DOHH2 (cell line): ENCODE results near the gene SV2B.

Experiments
- CTCF ChIP-seq: fragments of 200-600 bp; sonication (generic); IDR thresholded peaks from one replicate; pipeline ENCODE4 v1.5.1; 2014; ENCODE audit warnings: antibody characterized with exemption, mild to moderate bottlenecking, low read depth, low read length; ENCODE audit not compliant: poor library complexity, severe bottlenecking
- EZH2phosphoT487 ChIP-seq: fragments of 200-600 bp; sonication (generic); IDR thresholded peaks from 2 replicates; pipeline ENCODE4 v1.6.1; 2017; ENCODE audit warnings: borderline replicate concordance, mild to moderate bottlenecking, antibody characterized with exemption, low read length, moderate library complexity, mixed read lengths

- TF ChIP-seq CTCF, result no peak
- no peak for TF ChIP-seq EZH2phosphoT487
These were observed 26.3 kb upstream of the SV2B start for GRCh38 chr15:91073768-91074167.
